ENCODE measurements around the gene SIVA1. TPM values are rescaled to one million over a fixed set of nuclear protein-coding genes. Genes with fewer than 3 reads are reported as not detected.

The SIVA1 gene
- total and polyA plus RNA-seq, 2 donors (not counting 1 experiment from before 2014, with no cell fraction given): 50.7 to 123 TPM

- H3K79me2 ChIP-seq (ENCODE audit: control insufficient read depth, insufficient read depth, low read length): peaks cover 26% of the 10 kb centered on the region
- no peaks in the 10 kb centered on the region for H3K9me3 ChIP-seq (ENCODE audit: control extremely low read depth in 1 of 3, control insufficient read depth in 2 of 3, insufficient read depth in 1 of 3, low read length in 2 of 3)
- H3K4me2 ChIP-seq (replicated peaks; ENCODE audit: low read depth, low read length, poor library complexity, severe bottlenecking): no peak overlapping the region
- H2AFZ ChIP-seq (ENCODE audit: insufficient read depth, low read depth, low read length, poor library complexity, severe bottlenecking): peak overlapping the region; percentile 56
- no peak overlapping the region for H3K4me3 ChIP-seq (ENCODE audit: control extremely low read depth in 1 of 5, extremely low read depth in 1 of 5, insufficient read depth in 1 of 5, low read depth in 2 of 5, low read length in 4 of 5)
- H3K4me1 ChIP-seq (ENCODE audit: control insufficient read depth in 2 of 2, insufficient read depth in 2 of 2, low read length in 2 of 2): peaks cover 39 to 60% of the 10 kb centered on the region in 2 donors
- Mint-ChIP-seq H3K9me3 (ENCODE audit: insufficient read depth) (no peaks in the 10 kb centered on the region), H3K4me1 (peaks cover 55% of the 10 kb centered on the region), H3K27me3 (no peaks in the 10 kb centered on the region), H3K27ac (peak overlapping the region; percentile 86), H3K4me3 (peak overlapping the region; percentile 81)
- peak overlapping the region in 1 of 2 donors; percentile 39 for H3K27ac ChIP-seq (ENCODE audit: low read length in 2 of 2)
- ChIA-PET CTCF (interaction anchor here (0.9 to 1.5 kb wide), 3 partner anchors 17 to 29 kb away, joined by 3 to 4 read pairs (median 3); no protein-coding TSS in a partner anchor), POLR2A (interaction anchor here (0.6 kb wide), 1 partner anchor 45 kb away, joined by 3 read pairs; the partner anchor contains the start of gene SIVA1)
- H3K9ac ChIP-seq (ENCODE audit: low read length): no peak overlapping the region
- intact Hi-C loops (cut with micrococcal nuclease): no loop called here
- 28% methylated on average over 17 of the region's 18 CpGs for WGBS (ENCODE audit: insufficient coverage)
- H4K20me1 ChIP-seq (ENCODE audit: control insufficient read depth, insufficient read depth, low read length, poor library complexity, severe bottlenecking): peaks cover 36% of the 10 kb centered on the region
- H3K27me3 ChIP-seq (replicated peaks in 1 of 4; ENCODE audit: control extremely low read depth in 1 of 4, control insufficient read depth in 3 of 4, insufficient read depth in 4 of 4, low read length in 3 of 4): no peaks in the 10 kb centered on the region
- TF ChIP-seq CTCF (IDR thresholded peaks at IDR 0.05) (no peak), EZH2 (IDR thresholded peaks at IDR 0.05; ENCODE audit: borderline replicate concordance, insufficient read depth, low read depth, low read length, poor library complexity, severe bottlenecking) (no peak)
- ATAC-seq (ENCODE audit: low read depth): no peak
- DNase-seq: peak; percentile 37
- H3K36me3 ChIP-seq (replicated peaks in 1 of 2; ENCODE audit: control extremely low read depth in 1 of 2, control insufficient read depth in 1 of 2, extremely low read depth in 1 of 2, insufficient read depth in 2 of 2, low read length in 1 of 2): no peaks in the 10 kb centered on the region
Observed at GRCh38 chr14:104797115-104798044, 44.4 kb downstream of the SIVA1 start.
